HG03378 (cell line): Measurements from ENCODE around the gene CERS1.

Experiments used
- ATAC-seq: cut with Tn5 transposase; IDR thresholded peaks from one replicate; pipeline ENCODE4 v1.9.1; 2021; ENCODE audit warnings: mild to moderate bottlenecking, moderate library complexity; ENCODE audit not compliant: unreplicated experiment

Gene CERS1

GRCh38 chr19:18841400-18841799 lies 54.6 kb downstream of the CERS1 start:
- no peak for ATAC-seq

GRCh38 chr19:18840288-18841267 lies 55.4 kb downstream of the CERS1 start:
- ATAC-seq, result no peak

GRCh38 chr19:18839465-18840287 lies 56.3 kb downstream of the CERS1 start:
- ATAC-seq, result no peak

- ATAC-seq, result no peak
Measured at GRCh38 chr19:18834644-18834984, 61.3 kb downstream of the CERS1 start.

- no peak for ATAC-seq
Measured at GRCh38 chr19:18833849-18834643, 61.9 kb downstream of the CERS1 start.

GRCh38 chr19:18833141-18833476 lies 62.8 kb downstream of the CERS1 start:
- no peak for ATAC-seq

GRCh38 chr19:18832306-18833140 lies 63.4 kb downstream of the CERS1 start:
- peak; percentile 26 for ATAC-seq

- ATAC-seq, result peak; percentile 35
Measured at GRCh38 chr19:18831524-18832305, 64.2 kb downstream of the CERS1 start, which contains the start of gene UPF1. Gene UPF1, plus strand, starts transcription at chr19:18831959. Its CDS starts 251 bp downstream, at chr19:18832210.

- ATAC-seq, result no peak
Measured at GRCh38 chr19:18830488-18830887, 65.5 kb downstream of the CERS1 start.

GRCh38 chr19:18828786-18829185 lies 67.2 kb downstream of the CERS1 start:
- ATAC-seq, result no peak
